ENCODE measurements around the gene RASSF7. TPM values are rescaled to one million over a fixed set of nuclear protein-coding genes. Genes with fewer than 3 reads are reported as not detected.

Gene RASSF7
- total and polyA plus RNA-seq, 2 of the 8 experiments (the other 6 are each of a cell fraction or from before 2014, with no cell fraction given), result 22.3 to 43.9 TPM

GRCh38 chr11:567011-567628, 6.3 kb downstream of the RASSF7 start:
- Histone ChIP-seq H3K79me2 (ENCODE audit: control insufficient read depth in 1 of 2, insufficient read depth in 2 of 2, low read length in 2 of 2) (no peaks in the 10 kb centered on the region), H3K4ac (replicated peaks; ENCODE audit: insufficient read length, low read depth, low read length) (no peak overlapping the region), H3K23me2 (ENCODE audit: low read depth, low read length) (peaks cover 4% of the 10 kb centered on the region; the same call in 1 of the 2 replicates), H4K91ac (replicated peaks; ENCODE audit: insufficient read length, low read length) (no peak overlapping the region), H2AFZ (ENCODE audit: low read length) (no peak overlapping the region), H3K18ac (ENCODE audit: extremely low read depth, low read length) (no peak overlapping the region), H3K23ac (ENCODE audit: insufficient read length) (no peak overlapping the region), H3K36me3 (ENCODE audit: control insufficient read depth in 2 of 4, insufficient read depth in 4 of 4, low read length in 3 of 4) (peaks cover 0 to 8% (median 4%) of the 10 kb centered on the region in 4 experiments; a peak in 5 of 8 replicates), H4K20me1 (replicated peaks in 1 of 2; ENCODE audit: control insufficient read depth in 1 of 2, insufficient read depth in 2 of 2, low read length in 2 of 2) (peaks cover 5 to 23% of the 10 kb centered on the region in 2 experiments), H2BK20ac (ENCODE audit: low read length) (no peak overlapping the region), H4K8ac (ENCODE audit: extremely low read depth, insufficient read depth, low read length) (no peak overlapping the region; the same call in 1 of the 2 replicates), H2AK5ac (ENCODE audit: low read depth, low read length) (no peak overlapping the region), H3K27ac (ENCODE audit: low read depth, low read length) (no peak overlapping the region), H4K5ac (ENCODE audit: insufficient read length, low read depth, low read length) (no peak overlapping the region), H2BK120ac (replicated peaks; ENCODE audit: low read depth, low read length) (no peak overlapping the region), H3K14ac (ENCODE audit: insufficient read length) (no peak overlapping the region), H3K9ac (replicated peaks in 1 of 4; ENCODE audit: extremely low read depth in 1 of 4, low read depth in 3 of 4, low read length in 3 of 4) (no peak overlapping the region), H3K4me2 (ENCODE audit: insufficient read depth in 1 of 2, low read depth in 2 of 2, low read length in 2 of 2) (peak overlapping the region; percentile 75 to 93; a peak in 3 of 4 replicates), H2BK5ac (ENCODE audit: low read depth, low read length) (no peak overlapping the region), H2BK15ac (ENCODE audit: low read length) (no peak overlapping the region), H3K4me1 (replicated peaks in 1 of 4; ENCODE audit: control insufficient read depth in 3 of 4, insufficient read depth in 4 of 4, low read length in 3 of 4) (peaks cover 2 to 22% (median 11%) of the 10 kb centered on the region in 4 experiments; a peak in 6 of 7 replicates), H3K27me3 (replicated peaks in 1 of 4; ENCODE audit: control insufficient read depth in 3 of 4, extremely low read depth in 1 of 4, insufficient read depth in 3 of 4, low read length in 3 of 4) (peaks cover 0 to 3% (median 0%) of the 10 kb centered on the region in 4 experiments; a peak in 3 of 7 replicates), H3K4me3 (ENCODE audit: extremely low read depth in 1 of 4, insufficient read depth in 2 of 4, low read depth in 3 of 4, low read length in 4 of 4) (peak overlapping the region in 2 of 4 experiments; percentile 59 to 67; a peak in 3 of 8 replicates), H3K79me1 (ENCODE audit: low read depth, low read length) (peaks cover 8% of the 10 kb centered on the region), H2BK12ac (ENCODE audit: low read depth, low read length) (no peak overlapping the region), H3K56ac (replicated peaks; ENCODE audit: insufficient read length, low read depth, low read length) (no peak overlapping the region), H3K9me3 (ENCODE audit: insufficient read depth in 2 of 2, low read depth in 1 of 2, low read length in 1 of 2) (no peaks in the 10 kb centered on the region)
- DNase-seq (ENCODE audit: low read depth in 1 of 2, low spot score in 2 of 2), result no peak
- POLR2A ChIA-PET (ENCODE audit: partially characterized antibody), result interaction anchor here (0.9 to 3.4 kb wide), 6 partner anchors 9 to 71 kb away, joined by 3 to 15 read pairs (median 5); partner anchors contain the start of gene PHRF1
- CTCF ChIA-PET (ENCODE audit: partially characterized antibody), result interaction anchor here (0.6 to 3.2 kb wide), 6 partner anchors 8 to 84 kb away, joined by 3 to 21 read pairs (median 5); partner anchors contain the start of gene PHRF1
- TF ChIP-seq SIN3A (conservative IDR thresholded peaks at IDR 0.05 in 1 of 2, IDR thresholded peaks at IDR 0.05 in 1 of 2; ENCODE audit: low read depth in 1 of 2, low read length in 2 of 2) (no peak), POLR2A (IDR thresholded peaks at IDR 0.05; ENCODE audit: control extremely low read depth in 1 of 2, low read depth in 2 of 2, low read length in 2 of 2) (no peak), ZNF274 (IDR thresholded peaks at IDR 0.05; ENCODE audit: borderline replicate concordance, extremely low read depth, low read length) (no peak), E2F6 (IDR thresholded peaks at IDR 0.05) (no peak), JUN (IDR thresholded peaks at IDR 0.05; ENCODE audit: low read depth, low read length) (no peak), SAP30 (IDR thresholded peaks at IDR 0.05; ENCODE audit: insufficient read depth, insufficient replicate concordance, low read length) (no peak)
- WGBS, 2 experiments (ENCODE audit: extremely low coverage in 1 of 2, insufficient coverage in 1 of 2, insufficient read length in 1 of 2, insufficient replicate concordance in 2 of 2, low coverage in 1 of 2, low lambda C conversion rate in 2 of 2, missing lambda C conversion rate in 1 of 2), result 91% methylated on average over 18 of the region's 18 CpGs; no CpG with 5 or more reads in 1 of the 2 experiments
- no peak for FAIRE-seq
